NCI-H187 treated with DMSO at 0.1 percent for 48 hours (cell line): Measurements from ENCODE around the gene ANO2.

ENCODE experiments used
- DNase-seq: peaks from one replicate; lab custom pipeline; 2025; lab: John Stamatoyannopoulos, UW

The ANO2 gene

DNA sequence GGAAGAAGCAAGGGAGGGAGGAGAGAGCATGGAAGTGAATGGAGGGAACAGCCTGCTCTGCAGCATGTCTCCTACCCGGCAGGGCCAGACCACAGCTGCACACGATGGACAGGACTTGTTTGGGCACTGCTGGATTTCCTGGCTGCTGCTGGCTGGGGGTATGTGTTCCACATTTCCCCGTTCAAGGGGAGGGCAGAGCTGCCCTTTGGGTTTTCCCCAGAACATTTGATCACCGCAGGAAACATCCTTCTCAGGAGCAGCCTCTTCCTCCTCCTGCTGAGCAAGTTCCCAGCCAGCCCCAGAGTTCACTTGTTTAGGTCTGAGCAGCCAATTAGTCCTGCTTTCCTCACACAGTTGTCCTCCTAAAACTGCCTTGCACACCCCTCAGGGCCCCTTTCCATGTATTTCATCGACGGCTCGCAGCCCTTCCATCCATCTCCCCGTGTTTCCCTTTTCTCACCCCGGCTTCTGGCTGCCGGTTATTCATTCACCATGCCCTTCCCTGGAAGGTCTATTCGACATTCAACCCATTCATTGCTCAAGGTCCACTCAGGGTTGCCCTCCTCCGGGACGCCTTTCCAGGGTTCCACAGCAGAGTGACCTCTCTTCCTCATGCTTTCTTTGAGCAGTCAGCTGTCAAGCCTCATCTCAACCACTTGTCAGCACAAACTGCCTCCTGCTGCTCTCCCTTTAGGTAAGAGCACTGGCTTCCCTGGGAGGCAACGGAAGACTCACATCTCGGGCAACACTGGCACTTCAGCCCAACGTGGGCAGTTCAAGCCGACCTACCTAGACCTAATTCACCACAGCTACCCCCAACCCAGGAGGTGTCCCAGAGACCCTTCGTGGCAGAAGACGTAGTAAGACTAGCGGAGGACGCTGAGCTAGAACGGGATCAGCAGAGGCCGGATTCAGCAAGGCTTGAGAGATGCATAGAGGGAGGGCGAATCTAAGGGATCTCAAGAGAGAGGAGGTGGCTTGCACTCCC is 20.1 kb upstream of the ANO2 start:
- no peak for DNase-seq

DNA sequence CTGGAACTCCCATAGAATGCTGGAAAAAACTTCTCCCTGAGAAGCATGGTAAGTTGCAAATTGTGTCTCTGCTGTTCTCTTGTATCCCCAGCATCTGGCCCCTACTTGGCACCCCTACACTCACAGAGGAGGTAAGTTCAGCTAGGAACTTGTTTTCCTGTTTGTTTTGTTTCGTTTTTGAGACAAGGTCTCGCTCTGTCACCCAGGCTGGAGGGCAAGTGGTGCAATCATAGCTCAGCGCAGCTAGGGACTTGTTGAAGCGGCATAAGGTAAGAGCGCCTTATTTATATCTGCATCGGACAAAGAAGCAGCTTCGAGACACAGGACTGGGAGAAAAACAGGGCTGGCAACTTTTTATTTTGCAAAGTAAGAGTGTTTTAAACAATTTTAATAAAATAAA is 18.5 kb upstream of the ANO2 start:
- no peak for DNase-seq

DNA sequence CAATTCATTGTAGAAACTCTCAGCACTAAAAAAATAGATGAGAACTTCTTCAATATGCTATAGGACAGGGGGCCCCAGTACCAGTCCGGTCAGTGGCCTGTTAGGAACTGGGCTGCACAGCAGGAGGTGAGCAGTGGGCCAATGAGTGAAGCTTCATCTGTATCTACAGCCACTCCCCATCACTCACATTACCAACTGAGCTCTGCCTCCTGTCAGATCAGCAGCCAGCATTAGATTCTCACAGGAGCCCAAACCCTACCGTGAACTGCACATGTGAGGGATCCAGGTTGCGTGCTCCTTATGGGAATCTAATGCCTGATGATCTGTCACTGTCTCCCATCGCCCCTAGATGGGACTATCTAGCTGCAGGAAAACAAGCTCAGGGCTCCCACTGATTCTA is 15.7 kb upstream of the ANO2 start:
- DNase-seq: no peak

DNA sequence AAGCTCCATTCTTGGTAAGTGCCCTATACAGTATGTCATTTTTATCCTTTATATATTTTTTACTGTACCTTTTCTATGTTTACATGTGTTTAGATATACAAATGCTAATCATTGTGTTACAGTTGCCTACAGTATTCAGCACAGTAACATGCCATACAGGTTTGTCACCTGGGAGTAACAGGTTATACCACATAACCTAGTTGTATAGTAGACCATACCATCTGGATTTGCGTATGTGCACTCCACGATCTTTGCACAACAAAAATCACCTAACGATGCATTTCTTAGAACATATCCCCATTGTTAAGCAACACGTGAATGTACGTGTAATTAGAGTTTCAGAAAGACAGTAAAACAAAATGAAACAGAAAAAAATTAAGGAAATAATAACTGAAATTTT is 11.9 kb upstream of the ANO2 start:
- no peak for DNase-seq

DNA sequence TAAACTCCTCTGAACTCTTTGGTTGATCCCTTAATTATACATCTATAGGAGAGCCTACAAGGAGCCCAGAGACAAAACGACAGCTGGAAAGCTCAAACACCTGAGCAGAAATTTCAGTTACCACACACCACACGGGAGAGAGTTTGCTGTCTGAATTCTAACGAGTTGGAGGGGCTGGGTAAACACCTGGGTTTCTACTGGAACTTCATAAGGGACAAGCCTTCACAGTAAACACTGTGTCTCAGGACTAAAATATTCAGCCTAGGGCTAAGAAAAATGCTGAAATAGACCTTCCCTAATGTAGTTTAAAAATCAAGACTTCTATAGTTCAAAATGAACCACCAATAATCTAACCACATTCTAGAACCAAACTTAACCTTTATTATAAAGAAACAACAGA is 9.6 kb upstream of the ANO2 start:
- DNase-seq: no peak

DNA sequence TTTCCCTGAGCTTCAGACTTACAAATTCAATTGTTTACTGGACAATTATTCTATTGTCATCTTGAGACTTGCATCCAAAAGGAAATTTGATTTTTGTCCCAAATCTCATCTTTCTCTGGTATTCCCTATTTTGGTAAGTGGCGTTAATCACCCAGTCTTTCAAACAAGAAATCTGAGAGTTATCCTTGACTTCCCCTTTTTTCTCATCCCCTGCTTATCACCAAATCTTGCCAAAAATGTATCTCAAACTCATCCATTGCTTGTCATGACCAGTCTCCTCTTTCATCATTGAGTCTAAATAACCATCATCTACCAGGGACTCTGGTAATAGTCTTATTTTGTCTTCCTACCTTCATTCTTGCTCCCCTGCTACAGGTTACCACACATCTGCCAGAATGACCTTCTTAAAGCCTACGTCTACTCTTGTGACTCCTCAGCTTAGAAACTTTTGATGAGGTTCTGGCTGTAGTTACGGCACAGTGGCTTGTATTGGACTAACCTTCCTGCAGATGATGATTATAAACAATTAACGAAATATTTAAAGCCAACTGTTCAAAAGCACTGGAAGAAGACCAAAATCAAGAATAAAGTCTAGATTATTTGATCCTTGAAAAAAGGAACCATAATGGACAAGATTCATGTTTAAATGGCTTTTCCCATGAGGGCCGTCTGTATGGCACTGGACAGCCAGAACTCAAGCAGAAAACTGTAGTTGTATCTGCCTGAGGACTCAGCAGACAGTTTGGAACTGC is 9.0 kb upstream of the ANO2 start:
- no peak for DNase-seq

DNA sequence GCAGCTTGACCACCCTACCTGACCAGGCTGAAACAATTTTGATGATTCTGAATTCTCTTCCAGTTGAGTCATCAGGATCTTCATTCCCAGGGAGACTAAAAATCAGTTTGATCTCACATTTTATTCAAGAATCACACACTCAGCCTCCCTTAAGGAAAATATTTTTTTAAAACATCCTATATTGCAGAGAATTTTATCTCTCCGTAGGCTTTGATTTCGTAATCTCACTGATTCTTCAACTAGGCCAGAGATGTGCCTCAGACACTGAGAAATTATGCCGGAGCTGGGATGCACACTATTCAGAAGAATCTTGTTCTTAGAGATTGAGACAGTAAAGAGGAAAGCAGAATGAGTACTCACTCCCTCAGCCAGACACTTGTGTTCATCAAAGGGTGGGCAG is 7.0 kb upstream of the ANO2 start:
- DNase-seq: no peak

DNA sequence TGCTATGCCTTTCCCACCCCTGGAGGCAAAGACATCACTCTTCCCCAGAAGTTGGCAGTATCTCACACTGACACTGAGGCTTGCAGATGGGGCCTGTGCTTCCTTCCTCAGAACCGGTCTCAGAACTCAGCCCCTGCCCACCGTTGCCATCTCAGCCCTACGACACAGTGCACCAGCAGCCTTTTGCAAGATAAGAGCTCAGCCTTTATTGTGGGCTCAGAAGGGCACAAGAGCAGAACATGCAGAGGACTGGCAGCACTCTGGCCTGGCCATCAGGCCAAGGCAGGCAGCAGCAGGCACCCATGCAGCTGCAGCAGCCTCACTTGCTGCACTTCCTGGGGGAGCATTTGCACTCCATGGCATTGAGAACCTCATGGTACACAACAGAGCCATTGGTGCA is 3.6 kb upstream of the ANO2 start:
- no peak for DNase-seq

DNA sequence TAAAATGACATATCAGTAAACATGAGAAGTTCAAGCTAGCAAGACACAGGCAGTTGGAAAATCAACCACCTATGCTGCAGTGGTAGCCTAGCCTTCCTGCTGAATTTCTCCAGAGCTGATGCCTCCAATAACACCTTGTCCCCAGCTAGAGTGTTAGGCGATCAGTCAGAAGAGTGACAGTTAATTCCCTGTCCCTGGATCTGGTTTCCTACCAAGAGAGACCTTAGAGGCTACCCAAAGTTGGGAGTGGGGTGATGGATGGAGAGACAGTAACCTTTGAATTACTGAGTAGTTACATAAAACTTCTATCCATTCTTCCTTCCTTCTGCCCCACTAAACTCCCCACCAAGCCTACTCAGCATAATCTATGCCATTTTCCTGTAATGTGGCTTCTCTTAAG is 1.9 kb upstream of the ANO2 start:
- no peak for DNase-seq

DNA sequence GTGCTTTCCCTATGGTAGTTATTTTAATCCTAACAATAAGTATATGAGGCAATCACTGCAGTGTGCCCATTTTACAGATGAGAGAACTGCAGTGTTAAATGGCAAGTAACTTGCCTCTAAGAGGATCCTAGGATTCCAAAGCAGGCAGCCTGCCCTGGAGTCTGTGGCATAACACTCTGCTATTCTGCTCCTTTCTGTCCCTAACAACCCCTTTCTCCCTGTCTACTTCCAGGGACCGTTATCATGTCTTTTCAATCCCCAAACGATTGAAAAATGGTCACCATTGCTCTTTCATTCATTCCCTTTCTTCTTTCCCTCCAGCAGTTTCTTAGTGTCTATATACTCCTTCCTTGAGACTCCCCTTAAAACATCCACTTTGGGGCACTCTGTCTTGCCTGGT is 1.3 kb upstream of the ANO2 start:
- no peak for DNase-seq

DNA sequence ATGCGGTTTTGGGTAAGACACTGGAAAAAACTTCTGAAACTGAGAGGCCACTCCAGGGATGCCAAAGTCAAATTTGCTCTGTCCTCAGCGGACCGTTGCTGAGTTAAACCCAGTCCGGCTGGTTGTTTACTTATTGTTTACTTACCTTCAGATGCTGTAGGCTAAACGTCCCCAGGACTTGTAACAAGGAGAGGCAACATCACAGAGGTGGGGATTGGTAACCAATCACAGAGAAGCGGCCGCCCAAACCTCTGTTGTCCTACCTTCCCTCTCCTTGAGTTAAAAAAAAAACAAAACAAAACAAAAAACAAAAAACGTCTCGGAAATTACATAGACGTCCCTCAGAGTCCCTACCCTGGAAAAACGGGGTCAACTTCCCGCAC is 380 bp downstream of the ANO2 start:
- no peak for DNase-seq

DNA sequence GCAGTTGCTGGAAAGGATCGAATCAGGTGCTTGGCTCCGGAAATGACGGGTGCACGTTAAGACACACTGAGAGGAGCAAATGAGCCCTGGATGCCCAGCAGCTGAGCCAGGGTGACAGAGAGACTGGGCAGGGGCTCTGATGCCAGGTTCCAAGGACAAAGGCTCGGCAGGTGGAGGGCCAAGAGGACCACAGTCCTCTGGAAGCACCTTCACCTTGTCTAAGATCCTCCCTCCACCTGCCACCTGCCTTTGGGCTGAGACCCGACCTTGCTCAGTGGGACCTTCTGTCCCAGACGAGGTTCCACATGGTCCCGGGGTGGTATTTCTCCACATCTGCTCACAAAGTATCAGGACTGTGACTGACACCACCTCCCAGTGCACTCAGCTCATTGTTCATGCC is 1.0 kb downstream of the ANO2 start:
- DNase-seq: no peak

DNA sequence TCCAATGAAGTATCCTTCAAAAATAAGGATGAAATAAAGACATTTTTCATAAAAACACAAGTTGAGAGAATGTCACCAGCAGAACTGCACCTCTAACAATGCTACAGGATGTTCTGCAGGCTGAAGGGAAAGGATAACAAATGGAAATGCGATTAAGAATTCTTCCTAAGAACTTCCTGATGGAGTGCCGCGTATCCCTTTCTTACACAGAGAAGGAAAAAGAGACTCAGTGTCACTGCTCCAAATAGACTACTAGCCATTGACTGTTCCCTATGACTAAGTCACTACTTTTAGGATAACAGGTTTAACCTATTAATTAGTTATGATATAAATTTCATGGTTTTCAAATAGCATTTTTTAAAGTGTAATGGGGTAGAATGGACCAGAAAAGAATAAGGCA is 3.2 kb downstream of the ANO2 start:
- DNase-seq: no peak

DNA sequence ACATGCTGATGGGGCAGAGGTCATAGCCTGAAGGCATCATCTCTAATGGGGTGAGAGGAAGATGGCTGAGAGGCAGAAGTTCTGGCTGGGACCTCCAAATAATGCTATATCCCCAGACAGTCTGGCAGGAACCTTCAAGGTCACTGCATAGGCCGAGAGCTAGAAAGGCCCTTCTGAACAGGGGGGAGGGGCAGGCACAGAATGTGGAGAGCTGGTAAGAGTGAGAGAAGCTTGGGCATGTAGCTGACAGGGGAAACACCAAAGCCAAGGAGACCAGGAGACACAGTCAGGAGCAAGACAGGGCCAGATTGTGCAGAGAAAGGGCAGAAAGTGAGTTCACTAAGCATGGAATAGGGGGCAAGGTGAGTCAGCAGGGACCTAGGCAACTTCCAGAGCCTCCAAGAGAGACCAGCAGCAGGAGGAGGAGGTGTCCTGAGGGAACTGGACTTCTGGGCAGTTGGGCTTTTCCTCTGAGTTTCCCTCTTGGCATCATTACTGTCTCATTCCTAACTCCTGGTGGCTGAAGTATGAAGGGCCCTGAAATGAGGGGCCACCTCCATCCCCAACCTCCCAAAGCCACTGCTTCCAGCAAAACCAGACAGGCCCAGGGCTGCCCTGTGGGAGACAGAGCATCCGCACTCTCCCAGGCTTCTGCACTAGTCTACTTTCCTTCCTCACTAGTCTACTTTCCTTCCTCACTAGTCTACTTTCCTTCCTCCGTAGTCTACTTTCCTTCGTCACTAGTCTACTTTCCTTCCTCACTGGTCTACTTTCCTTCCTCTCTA is 17.1 kb downstream of the ANO2 start:
- DNase-seq: no peak

DNA sequence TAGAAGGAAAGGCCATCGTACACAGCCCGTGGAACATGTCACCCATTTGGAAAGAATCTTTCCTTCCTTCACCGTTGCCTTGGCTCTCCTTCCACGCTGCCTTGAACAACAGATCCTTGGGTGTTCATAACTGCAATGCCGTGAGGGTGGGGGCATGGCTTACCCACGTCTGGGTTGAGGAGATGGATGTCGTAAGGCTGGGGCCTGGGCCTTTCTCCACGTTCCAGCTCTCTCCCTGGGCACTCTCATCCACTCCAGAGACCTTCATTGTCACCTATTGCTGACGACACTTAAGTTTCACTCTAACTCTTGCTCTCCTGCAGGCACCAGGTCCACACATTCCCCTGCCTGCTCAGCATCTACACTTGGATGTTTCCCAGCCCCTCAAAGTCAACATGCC is 19.4 kb downstream of the ANO2 start:
- no peak for DNase-seq

DNA sequence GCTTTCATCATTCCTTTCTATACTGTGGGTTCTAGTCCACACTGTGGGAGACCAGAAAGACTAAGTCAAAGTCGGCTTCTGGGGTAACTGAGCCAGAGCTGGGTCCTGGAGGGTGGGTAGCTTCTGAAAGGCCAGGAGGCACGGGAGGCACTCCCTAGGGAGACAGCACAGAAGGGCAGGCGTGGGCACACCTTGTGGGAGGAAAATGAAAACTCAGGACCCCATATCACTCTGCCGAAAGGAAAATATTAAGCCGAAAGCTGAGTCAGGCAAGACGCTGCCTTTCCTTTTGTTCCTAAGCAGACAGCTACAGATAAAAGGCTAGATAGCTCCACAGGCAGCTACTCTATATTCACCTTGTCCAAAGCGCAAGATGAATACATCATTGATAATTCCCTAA is 20.7 kb downstream of the ANO2 start:
- no peak for DNase-seq

DNA sequence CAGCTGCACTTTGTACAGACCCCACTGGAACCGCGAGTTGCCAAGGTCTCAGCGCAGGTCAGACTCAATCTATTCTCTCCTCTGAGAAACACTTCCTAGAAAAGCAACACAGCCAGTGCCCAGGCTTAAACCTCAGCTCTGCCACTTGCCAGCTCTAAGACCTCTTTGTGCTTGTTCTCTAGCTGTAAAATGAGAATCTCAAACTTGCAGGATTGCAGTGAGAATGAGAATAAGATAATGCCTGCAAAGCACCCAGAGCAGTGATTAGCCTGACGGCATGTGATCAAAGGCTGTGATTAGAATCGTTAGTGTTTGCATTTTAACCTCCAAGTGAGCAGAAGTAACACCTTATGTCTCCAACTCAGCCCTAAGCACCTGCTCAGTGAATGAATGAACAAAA is 21.3 kb downstream of the ANO2 start:
- DNase-seq: no peak

DNA sequence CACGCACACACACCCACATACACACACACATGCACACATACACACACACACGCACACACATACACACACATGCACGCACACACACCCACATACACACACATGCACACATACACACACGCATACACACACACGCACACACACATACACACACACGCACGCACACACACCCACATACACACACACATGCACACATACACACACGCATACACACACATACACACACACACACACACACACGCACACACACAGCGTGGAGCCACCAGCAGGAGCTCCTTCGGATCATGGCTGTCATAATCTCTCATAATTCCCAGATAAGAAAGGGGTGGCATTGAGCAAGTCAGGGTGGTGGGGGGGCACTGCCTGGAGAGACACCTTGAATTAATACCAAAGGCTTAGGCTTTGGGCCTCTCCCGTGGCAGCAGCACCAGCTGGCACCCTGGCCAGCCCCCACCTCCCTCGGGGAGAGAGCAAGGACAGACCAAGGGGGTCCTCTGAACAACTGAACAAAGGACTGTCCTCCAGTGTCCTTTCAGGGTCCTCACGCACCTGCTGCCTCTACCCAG is 21.9 kb downstream of the ANO2 start:
- no peak for DNase-seq

DNA sequence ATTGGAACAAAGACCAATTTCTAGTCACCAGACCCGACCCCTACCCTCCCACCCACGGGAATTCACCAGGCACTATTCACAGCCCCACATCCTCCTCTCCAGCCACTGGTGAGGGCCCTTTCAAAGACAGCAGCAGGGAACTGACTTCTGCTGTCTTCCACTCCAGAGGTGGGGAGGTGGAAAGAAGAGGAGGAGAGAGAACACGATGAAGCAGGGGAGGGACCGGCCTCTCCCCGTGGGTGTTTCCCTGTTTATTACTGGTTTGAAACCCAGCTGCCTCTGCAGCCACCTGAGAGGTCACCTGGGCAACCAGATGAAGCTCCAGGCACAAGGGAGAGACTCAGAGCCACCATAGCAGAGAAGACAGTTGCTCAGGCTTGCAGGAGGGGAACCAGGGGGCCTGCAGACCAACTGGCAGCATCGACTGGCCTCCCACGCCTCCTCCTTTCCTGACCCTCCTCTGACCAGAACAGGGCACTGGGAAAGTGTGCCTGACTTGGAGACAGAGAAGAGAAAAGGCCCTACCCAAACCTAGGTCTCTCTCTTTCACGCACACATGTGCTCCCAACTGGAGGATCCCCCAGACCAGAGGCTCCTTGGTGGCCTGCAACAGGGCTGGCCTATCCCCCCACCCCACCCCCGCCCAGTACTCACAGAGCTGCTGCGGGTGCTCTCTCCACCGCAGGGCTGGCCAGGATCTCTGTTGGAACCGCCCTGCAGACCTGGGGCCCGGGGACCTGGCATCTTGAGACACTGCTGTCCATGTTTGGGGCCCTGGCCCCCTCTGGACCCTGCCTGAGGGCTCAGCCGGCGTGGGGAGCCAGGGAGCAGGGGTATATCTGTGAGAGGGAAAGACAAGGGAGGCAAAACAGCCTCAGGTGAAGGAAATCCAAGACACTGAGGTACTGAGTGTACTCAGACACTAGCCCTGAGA is 22.8 kb downstream of the ANO2 start:
- DNase-seq: no peak

DNA sequence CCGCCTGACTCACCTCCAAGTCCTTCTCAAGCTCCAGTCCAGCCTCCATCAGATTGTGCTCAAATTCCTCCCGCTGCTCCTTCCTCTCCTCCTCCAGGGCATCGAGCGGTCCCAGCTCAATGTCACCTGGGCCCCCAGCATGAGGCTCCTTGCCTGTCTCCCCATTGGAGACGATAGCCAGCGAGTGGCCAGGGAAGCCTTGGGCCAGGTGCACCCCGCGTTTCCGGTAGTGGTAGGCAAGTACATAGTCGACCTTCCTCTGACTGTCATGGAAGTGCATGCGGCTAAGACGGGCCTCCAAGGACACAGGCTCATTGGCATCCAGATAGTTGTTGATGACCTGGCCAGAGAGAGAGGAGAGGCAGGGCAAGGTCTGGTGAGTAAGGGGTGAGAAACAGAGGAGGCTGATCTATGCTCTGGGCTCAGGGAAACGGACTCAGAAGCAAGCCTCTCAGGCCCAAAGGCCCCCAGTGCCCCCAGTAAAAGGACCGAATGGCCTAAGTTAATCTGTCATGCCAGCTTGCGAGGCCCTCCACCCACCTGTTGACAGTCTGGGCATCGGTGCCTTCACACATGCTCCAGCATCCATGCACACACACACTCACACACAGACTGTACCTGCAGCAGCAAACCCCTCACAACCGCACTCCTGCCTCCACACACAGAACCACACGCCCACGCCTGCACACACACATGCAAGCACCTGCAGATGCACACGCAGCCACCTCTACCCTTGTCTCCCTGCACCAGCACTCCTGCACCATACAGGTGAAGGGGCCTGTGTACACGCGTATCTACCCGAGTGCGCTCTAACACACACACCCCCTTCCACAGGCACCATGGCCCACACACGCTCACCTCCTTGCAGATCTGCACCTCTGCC is 23.8 kb downstream of the ANO2 start:
- DNase-seq: no peak
